ENCODE data around the gene SPACDR. TPM values are rescaled to one million over a fixed set of nuclear protein-coding genes. Genes with fewer than 3 reads are reported as not detected.

The SPACDR gene
- total RNA-seq, 1 experiment from 2014 or later = 1.5 TPM

- TF ChIP-seq POLR2AphosphoS5 (IDR thresholded peaks at IDR 0.05; ENCODE audit: low read depth, low read length) = no peak
- ChIA-PET CTCF (no interaction called here), POLR2A (no interaction called here)
- Histone ChIP-seq H3K9me3 (ENCODE audit: control insufficient read depth, insufficient read depth, low read depth, low read length) (no peaks in the 10 kb centered on the region), H3K36me3 (ENCODE audit: control insufficient read depth, insufficient read depth, low read length) (no peaks in the 10 kb centered on the region), H3K4me3 (ENCODE audit: low read depth in 2 of 2, low read length in 2 of 2) (no peak overlapping the region), H3K27ac (ENCODE audit: low read length) (no peak overlapping the region), H3K4me1 (ENCODE audit: control insufficient read depth, insufficient read depth, low read length) (no peaks in the 10 kb centered on the region), H3K27me3 (ENCODE audit: control insufficient read depth, insufficient read depth, low read length) (no peaks in the 10 kb centered on the region)
- no peak for ATAC-seq
- in situ Hi-C loops (cut with HindIII; ENCODE audit: low pct_unique_long_range_greater_than_20kb, low sequenced_read_pairs) = no loop called here
- no TSS peak for BruUV-seq (replicated peaks)
- no peak for DNase-seq (ENCODE audit: low read depth, low spot score)
- intact Hi-C loops (cut with micrococcal nuclease; ENCODE audit: unreplicated experiment) = no loop called here
These were observed 46.6 kb upstream of the SPACDR start for GRCh38 chr7:100510437-100511239.

- TF ChIP-seq CTCF (IDR thresholded peaks at IDR 0.05) = no peak
- in situ Hi-C loops (cut with HindIII; ENCODE audit: low pct_unique_long_range_greater_than_20kb, low sequenced_read_pairs) (no loop called here), intact Hi-C loops (cut with micrococcal nuclease; ENCODE audit: unreplicated experiment) (no loop called here)
- Histone ChIP-seq H3K36me3 (ENCODE audit: control insufficient read depth, insufficient read depth, low read length) (no peaks in the 10 kb centered on the region), H3K4me1 (ENCODE audit: control insufficient read depth, insufficient read depth, low read length) (no peaks in the 10 kb centered on the region), H3K27ac (ENCODE audit: low read length) (no peak overlapping the region), H3K4me3 (ENCODE audit: low read depth in 2 of 2, low read length in 2 of 2) (no peak overlapping the region), H3K9me3 (ENCODE audit: control insufficient read depth, insufficient read depth, low read depth, low read length) (no peaks in the 10 kb centered on the region), H3K27me3 (ENCODE audit: control insufficient read depth, insufficient read depth, low read length) (no peaks in the 10 kb centered on the region)
- ChIA-PET POLR2A (no interaction called here), CTCF (no interaction called here)
- no TSS peak for BruUV-seq (replicated peaks)
- ATAC-seq (peak; percentile 20; the same call in 1 of the 2 replicates), DNase-seq (ENCODE audit: low read depth, low spot score) (no peak)
These were observed 45.2 kb upstream of the SPACDR start for GRCh38 chr7:100509231-100509630.

- CTCF ChIA-PET = interaction anchor here (0.6 kb wide), 1 partner anchor 59 kb away, joined by 8 read pairs; no protein-coding TSS in a partner anchor
These were observed 42.4 kb upstream of the SPACDR start for GRCh38 chr7:100506356-100506923.

More at GRCh38 chr7:100506356-100506923, 42.4 kb upstream of the SPACDR start:
- Histone ChIP-seq H3K27ac (ENCODE audit: low read length) (no peak overlapping the region), H3K9me3 (ENCODE audit: control insufficient read depth, insufficient read depth, low read depth, low read length) (no peaks in the 10 kb centered on the region), H3K36me3 (ENCODE audit: control insufficient read depth, insufficient read depth, low read length) (no peaks in the 10 kb centered on the region), H3K4me3 (ENCODE audit: low read depth in 2 of 2, low read length in 2 of 2) (no peak overlapping the region), H3K27me3 (ENCODE audit: control insufficient read depth, insufficient read depth, low read length) (no peaks in the 10 kb centered on the region), H3K4me1 (ENCODE audit: control insufficient read depth, insufficient read depth, low read length) (peaks cover 12% of the 10 kb centered on the region)
- POLR2A ChIA-PET = interaction anchor here (0.6 to 0.7 kb wide), 2 partner anchors 9 to 31 kb away, joined by 4 to 5 read pairs; no protein-coding TSS in a partner anchor
- DNase-seq (ENCODE audit: low read depth, low spot score) = no peak
- no peak for ATAC-seq
- BruUV-seq (replicated peaks) = no TSS peak
- intact Hi-C loops (cut with micrococcal nuclease; ENCODE audit: unreplicated experiment) = no loop called here
- in situ Hi-C loops (cut with HindIII; ENCODE audit: low pct_unique_long_range_greater_than_20kb, low sequenced_read_pairs) = no loop called here
- TF ChIP-seq CTCF (IDR thresholded peaks at IDR 0.05) = no peak
- TF ChIP-seq TCF7L2 (IDR thresholded peaks at IDR 0.05; ENCODE audit: low read depth, low read length) = no peak
- TF ChIP-seq POLR2AphosphoS5 (IDR thresholded peaks at IDR 0.05; ENCODE audit: low read depth, low read length) = no peak
- TF ChIP-seq SIN3A (IDR thresholded peaks at IDR 0.05; ENCODE audit: borderline replicate concordance, insufficient read depth, low read depth, low read length) = no peak
- TF ChIP-seq REST (IDR thresholded peaks at IDR 0.05; ENCODE audit: insufficient read depth in 1 of 2, low read depth in 2 of 2, low read length in 1 of 2) = no peak

Data from Panc1 (cell line).